ENCODE data around the gene COL28A1.

- TF ChIP-seq, protein P1, sequence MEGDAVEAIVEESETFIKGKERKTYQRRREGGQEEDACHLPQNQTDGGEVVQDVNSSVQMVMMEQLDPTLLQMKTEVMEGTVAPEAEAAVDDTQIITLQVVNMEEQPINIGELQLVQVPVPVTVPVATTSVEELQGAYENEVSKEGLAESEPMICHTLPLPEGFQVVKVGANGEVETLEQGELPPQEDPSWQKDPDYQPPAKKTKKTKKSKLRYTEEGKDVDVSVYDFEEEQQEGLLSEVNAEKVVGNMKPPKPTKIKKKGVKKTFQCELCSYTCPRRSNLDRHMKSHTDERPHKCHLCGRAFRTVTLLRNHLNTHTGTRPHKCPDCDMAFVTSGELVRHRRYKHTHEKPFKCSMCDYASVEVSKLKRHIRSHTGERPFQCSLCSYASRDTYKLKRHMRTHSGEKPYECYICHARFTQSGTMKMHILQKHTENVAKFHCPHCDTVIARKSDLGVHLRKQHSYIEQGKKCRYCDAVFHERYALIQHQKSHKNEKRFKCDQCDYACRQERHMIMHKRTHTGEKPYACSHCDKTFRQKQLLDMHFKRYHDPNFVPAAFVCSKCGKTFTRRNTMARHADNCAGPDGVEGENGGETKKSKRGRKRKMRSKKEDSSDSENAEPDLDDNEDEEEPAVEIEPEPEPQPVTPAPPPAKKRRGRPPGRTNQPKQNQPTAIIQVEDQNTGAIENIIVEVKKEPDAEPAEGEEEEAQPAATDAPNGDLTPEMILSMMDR (IDR thresholded peaks at IDR 0.05) = no peak
- no peak for TF ChIP-seq POLR2A (IDR thresholded peaks at IDR 0.05)
These were observed 46.9 kb upstream of the COL28A1 start for GRCh38 chr7:7582596-7582995.
